22Rv1 (cell line): ENCODE data around the gene ARSG.

ENCODE experiments used
- H3K27ac ChIP-seq: fragments of 450-650 bp; 2 replicates; pipeline ENCODE4 v1.5.1; 2017
- ZFX ChIP-seq: fragments of 450-650 bp; IDR thresholded peaks from 2 replicates; pipeline ENCODE4 v1.6.1; 2017; ENCODE audit warnings: antibody characterized with exemption, borderline replicate concordance
- TF ChIP-seq, protein P1 (sequence below): fragments of 450-650 bp; IDR thresholded peaks from 2 replicates; pipeline ENCODE4 v1.5.1; 2017; ENCODE audit warnings: mild to moderate bottlenecking

ARSG gene

DNA sequence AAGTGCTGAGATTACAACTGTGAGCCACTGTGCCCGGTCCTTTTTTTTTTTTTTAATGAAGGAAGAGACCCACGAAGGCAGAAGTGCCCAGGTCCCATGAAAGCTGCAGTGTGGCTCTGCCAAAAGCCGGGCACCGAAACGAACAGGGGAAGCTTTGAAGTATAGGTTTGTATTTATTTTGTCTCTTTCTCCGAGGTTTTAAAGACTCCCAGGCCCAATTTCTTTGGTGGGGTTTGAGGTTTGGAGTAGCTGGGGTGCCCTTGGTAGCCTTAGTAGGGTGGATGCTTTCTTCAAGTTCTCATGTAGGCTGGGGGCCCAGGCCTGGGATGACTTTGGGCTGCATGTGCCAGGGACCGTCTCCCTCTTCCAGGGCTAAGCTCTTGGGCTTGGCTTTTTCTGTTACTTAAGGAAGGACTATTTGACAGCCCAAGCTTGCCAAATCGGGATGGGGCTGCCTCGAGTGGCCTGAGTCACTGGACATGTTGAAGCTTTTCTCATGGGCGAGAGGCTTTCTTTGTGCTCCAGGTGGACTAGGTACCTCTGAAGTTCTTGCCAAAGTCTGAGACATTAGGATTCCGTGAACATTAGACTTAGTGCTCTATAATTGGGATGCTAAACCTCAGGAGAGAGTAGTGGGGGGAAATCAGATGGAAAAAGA lies 99.7 kb downstream of the ARSG start:
- H3K27ac ChIP-seq, result no peak overlapping the region
- TF ChIP-seq, protein P1, sequence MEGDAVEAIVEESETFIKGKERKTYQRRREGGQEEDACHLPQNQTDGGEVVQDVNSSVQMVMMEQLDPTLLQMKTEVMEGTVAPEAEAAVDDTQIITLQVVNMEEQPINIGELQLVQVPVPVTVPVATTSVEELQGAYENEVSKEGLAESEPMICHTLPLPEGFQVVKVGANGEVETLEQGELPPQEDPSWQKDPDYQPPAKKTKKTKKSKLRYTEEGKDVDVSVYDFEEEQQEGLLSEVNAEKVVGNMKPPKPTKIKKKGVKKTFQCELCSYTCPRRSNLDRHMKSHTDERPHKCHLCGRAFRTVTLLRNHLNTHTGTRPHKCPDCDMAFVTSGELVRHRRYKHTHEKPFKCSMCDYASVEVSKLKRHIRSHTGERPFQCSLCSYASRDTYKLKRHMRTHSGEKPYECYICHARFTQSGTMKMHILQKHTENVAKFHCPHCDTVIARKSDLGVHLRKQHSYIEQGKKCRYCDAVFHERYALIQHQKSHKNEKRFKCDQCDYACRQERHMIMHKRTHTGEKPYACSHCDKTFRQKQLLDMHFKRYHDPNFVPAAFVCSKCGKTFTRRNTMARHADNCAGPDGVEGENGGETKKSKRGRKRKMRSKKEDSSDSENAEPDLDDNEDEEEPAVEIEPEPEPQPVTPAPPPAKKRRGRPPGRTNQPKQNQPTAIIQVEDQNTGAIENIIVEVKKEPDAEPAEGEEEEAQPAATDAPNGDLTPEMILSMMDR, result no peak
- TF ChIP-seq ZFX, result no peak

DNA sequence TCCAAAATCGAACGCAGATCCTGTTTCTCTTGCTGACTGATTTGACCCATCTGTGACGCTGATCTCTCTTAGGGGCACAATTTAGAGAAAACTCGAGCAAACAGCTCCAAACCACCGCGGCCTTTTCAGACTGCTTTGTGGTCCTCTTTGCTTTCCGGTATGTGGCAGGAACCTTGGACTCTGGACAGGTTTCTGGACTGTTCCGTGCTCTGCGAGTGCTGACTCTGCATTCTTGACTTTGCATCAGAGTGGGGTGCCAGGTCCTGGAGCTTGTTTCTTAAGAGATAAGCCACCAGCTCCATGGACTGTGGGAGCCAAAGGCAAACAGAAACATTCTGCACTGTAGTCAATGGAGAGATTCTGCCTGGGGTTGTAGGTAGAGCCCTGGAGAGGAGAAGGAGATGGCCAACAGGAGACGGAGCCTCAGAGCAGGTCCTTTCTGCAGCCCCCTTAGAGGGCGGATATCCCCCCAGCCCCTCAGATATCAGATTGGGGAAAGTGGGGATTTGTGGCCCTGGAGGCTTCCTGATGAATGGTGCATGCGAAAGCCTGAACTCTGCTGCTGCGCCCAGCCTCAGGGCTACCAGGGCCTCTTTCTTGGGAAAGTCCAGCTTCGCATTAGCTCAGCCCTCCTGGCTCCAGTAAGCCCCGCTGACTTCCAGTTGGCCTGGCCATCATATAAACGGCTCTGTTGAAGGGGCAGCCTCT lies 100.4 kb downstream of the ARSG start:
- H3K27ac ChIP-seq, result no peak overlapping the region
- TF ChIP-seq, protein P1, result no peak
- TF ChIP-seq ZFX, result no peak

DNA sequence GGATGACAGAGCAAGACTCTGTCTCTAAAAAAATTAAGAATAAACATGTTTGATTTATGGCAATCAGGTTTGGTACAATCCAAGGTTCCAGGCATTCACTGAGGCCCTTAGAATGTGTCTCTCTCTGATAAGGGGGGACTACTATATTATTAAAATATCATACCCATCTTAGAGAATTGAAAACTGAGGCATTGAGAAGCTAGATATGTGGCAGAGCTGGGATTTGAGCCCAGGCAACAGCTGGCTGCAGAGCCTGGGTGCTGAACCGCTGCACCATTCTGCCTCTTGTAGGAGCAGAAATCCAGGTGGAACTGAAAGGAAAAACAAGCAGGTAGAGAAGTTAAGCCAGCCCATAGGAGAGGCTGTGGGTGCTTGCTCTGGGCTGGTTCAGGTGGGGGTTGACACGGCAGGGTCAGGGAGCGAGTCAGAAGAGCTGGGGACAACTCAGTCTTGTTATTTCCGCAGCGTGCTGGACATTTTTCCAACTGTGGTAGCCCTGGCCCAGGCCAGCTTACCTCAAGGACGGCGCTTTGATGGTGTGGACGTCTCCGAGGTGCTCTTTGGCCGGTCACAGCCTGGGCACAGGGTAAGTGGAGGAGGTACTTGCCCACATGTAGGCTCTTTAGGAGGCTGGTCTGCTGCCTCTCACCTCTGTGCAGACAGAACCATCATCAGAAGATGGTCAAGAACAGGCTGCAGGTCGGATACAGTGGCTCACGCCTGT lies 103.5 kb downstream of the ARSG start:
- no peak overlapping the region for H3K27ac ChIP-seq
- TF ChIP-seq, protein P1, result no peak
- no peak for TF ChIP-seq ZFX

DNA sequence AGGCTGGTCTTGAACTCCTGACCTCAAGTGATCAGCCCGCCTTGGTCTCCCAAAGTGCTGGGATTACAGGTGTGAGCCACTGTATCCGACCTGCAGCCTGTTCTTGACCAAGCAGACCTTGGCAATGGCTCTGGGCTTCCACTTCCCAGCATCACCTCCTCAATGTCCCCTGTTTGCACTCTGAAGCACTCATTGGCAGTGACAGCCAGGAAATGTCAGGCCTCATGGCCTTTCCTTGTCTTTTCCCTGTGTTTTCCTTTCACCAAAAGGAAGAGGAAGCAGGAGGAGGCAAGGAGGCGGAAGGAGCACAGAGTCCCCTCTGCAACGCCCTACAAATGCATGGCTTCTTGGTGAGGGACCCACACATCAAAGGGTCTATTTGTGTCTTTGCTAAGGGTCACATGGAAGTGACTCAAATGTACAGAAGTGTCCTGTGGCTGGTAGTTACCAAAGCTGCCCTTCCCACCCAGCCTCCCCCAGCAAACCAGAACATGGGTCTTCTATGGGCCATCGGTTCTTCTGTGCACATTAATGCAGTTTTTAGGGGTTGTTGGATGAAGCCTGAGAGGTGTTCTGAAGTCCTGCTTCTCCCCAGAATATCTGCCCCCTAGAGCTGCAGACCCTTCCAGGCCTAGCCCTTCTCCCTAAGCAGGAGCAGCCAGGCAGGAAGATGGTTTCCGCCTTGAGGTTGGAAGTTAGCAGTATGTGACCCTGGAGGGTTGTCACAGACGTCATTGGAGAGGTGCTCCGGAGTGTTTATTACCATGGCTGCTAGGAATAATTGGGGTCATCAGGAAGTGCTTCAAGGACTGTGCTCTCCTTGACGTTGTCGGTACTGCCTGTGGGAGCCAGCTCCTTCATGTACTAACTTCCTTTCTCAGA lies 105.2 kb downstream of the ARSG start:
- TF ChIP-seq ZFX, result no peak
- TF ChIP-seq, protein P1, result no peak
- no peak overlapping the region for H3K27ac ChIP-seq

DNA sequence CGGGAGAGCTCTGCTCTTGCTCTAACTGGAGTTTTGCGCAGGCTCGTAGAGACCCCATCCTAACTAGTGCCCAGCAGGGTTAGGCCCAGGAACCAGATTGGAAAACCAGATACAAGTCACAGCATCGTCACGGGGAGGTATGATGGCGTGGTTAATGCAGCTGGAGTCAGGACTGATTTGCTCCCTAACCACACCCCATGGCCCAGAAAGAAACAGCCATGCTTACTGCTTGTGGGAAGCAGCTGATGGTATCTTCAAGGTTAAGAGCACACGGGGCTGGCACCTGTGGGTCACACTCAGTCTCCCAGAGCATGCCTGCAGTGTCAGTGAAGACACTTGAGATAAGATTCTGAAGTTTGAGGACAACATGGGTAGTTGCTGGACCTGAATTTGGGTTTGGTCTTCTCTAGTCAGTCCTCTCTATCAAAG lies 105.8 kb downstream of the ARSG start:
- no peak for TF ChIP-seq ZFX
- no peak overlapping the region for H3K27ac ChIP-seq

DNA sequence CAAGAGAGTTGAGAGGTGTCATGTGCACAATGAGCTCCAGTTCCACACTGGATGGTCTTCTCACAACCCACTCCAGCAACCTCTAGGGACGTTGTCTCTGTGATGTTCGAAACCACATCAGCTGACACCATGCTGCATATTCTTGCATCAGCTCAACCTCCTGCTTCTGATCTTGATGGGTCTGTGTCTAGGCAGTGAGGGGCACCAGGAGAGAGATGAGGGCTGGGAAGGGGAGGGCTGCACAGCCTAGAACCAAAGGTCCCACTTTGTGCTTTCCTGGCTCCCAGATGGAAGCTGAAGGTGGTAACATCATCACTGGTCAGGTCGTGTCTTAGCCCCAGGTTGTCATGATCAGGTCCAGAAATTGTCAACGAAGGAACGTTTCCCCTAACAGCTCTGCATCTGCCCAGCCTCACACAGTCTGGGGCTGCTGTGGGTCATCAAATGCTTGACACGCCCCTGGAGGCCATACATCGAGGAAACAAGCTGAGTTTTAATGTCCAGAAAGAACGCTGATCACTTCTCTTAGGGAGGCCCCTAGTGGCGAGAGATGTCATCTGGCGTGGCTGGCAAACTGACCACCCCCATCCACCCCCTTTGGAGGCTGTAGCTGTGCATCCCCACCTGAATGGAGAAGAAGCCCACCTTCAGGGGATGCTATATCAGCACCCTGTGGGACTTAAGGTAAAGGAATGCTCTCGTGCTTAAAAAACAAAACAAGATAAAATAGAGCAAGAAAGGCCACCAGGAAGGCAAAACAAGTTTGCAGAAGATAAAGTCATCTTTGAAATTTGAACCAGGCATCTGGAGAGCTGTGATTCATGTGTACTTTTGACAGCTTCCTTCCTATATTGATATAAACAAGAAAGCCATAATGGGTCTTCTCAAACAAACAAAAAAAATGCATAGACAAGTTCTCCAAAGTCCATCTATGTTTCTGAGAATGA lies 107.7 kb downstream of the ARSG start:
- H3K27ac ChIP-seq, result no peak overlapping the region
- TF ChIP-seq, protein P1, result peak; percentile 75
- TF ChIP-seq ZFX, result no peak
